Endothelial cell of umbilical vein (primary cell): Measurements from ENCODE around the gene SEL1L2. TPM values are rescaled to one million over a fixed set of nuclear protein-coding genes. Genes with fewer than 3 reads are reported as not detected.

Source experiments
- BruUV-seq: library from RNA; stranded (reverse); fragments of 400-500 nt; replicated peaks from 2 replicates; lab custom pipeline; 2021; lab: Mats Ljungman, UMichigan
- CTCF ChIA-PET: fragments of 300-600, 350-600 bp; sonication (Branson Sonifier 250); formaldehyde crosslinking; loops from one replicate; lab custom pipeline; 2021; ENCODE audit warnings: antibody characterized with exemption, inconsistent platforms; lab: Charles Lee
- POLR2A ChIA-PET: fragments of 300-600, 350-600 bp; sonication (Branson Sonifier 250); formaldehyde crosslinking; loops from one replicate; lab custom pipeline; 2021; ENCODE audit warnings: antibody characterized with exemption, inconsistent platforms; lab: Charles Lee
- DNase-seq: peaks from one replicate; pipeline ENCODE4 v3.0.0-alpha.2; 2011; ENCODE audit warnings: low read depth, low spot score
- FAIRE-seq: peaks from 2 replicates; lab custom pipeline; 2011; peaks lifted over from hg19 to GRCh38; lab: Jason Lieb, UNC
- H2AFZ ChIP-seq: 2 replicates; pipeline ENCODE4 v1.6.0; 2012; ENCODE audit warnings: low read depth, low read length, control low read depth, inconsistent platforms
- H3K27ac ChIP-seq: 2 replicates; pipeline ENCODE4 v1.5.1; 2011; ENCODE audit warnings: low read depth, mild to moderate bottlenecking, control low read depth, low read length, moderate library complexity; ENCODE audit not compliant: insufficient read depth
- H3K27me3 ChIP-seq, 2 experiments: 2 replicates each; pipeline versions ENCODE4 v1.6.0 to v1.6.1; 2011; ENCODE audit warnings: low read length in 2 of 2, mixed read lengths in 1 of 2; ENCODE audit not compliant: control insufficient read depth in 2 of 2, insufficient read depth in 2 of 2
- H3K36me3 ChIP-seq, 2 experiments: 2 replicates in 1 of 2; 3 replicates in 1 of 2; pipeline ENCODE4 v1.5.1; 2011; ENCODE audit warnings: low read length in 2 of 2, mild to moderate bottlenecking in 1 of 2, moderate library complexity in 1 of 2; ENCODE audit not compliant: control insufficient read depth in 2 of 2, insufficient read depth in 2 of 2; ENCODE audit errors: extremely low read depth in 1 of 2
- H3K4me1 ChIP-seq: 3 replicates; pipeline ENCODE4 v1.5.1; 2011; ENCODE audit warnings: mild to moderate bottlenecking, low read length; ENCODE audit not compliant: control insufficient read depth, insufficient read depth; ENCODE audit errors: extremely low read depth
- H3K4me2 ChIP-seq: 2 replicates; pipeline ENCODE4 v1.6.1; 2011; ENCODE audit warnings: low read length, control low read depth, mixed read lengths; ENCODE audit not compliant: insufficient read depth
- H3K4me3 ChIP-seq, 3 experiments: fragments of 200-600 bp in 1 of 3; sonication (generic), shearing (Covaris generic) in 1 of 3; replicated peaks in 1 of 3; 2 replicates each; pipeline ENCODE4 v1.5.1; 2011 to 2016; ENCODE audit warnings: control low read depth in 3 of 3, low read length in 3 of 3, mild to moderate bottlenecking in 2 of 3, inconsistent platforms in 1 of 3, low read depth in 1 of 3, moderate library complexity in 1 of 3; ENCODE audit not compliant: insufficient read depth in 1 of 3
- H3K79me2 ChIP-seq: 2 replicates; pipeline ENCODE4 v1.6.0; 2012; ENCODE audit warnings: low read length, inconsistent platforms; ENCODE audit not compliant: control insufficient read depth, insufficient read depth
- H3K9ac ChIP-seq: replicated peaks from 2 replicates; pipeline ENCODE3; 2011; ENCODE audit warnings: low read length, control low read depth; ENCODE audit not compliant: insufficient read depth; ENCODE audit errors: extremely low read depth
- H3K9me1 ChIP-seq: replicated peaks from 3 replicates; pipeline ENCODE4 v1.6.0; 2011; ENCODE audit warnings: mild to moderate bottlenecking, low read length; ENCODE audit not compliant: control insufficient read depth, insufficient read depth; ENCODE audit errors: extremely low read depth
- H3K9me3 ChIP-seq: replicated peaks from 2 replicates; pipeline ENCODE4 v1.5.1; 2012; ENCODE audit warnings: low read length, inconsistent platforms; ENCODE audit not compliant: control insufficient read depth, insufficient read depth
- H4K20me1 ChIP-seq: replicated peaks from 2 replicates; pipeline ENCODE3; 2011; ENCODE audit warnings: mild to moderate bottlenecking, low read length; ENCODE audit not compliant: control insufficient read depth, insufficient read depth; ENCODE audit errors: extremely low read depth
- CTCF ChIP-seq, 2 donors: IDR thresholded peaks; 1 replicate in 1 of 2; 2 replicates in 1 of 2; pipeline ENCODE4 v1.5.1; 2011; ENCODE audit warnings: low read length in 2 of 2, mild to moderate bottlenecking in 2 of 2, moderate library complexity in 2 of 2, control low read depth in 1 of 2, inconsistent platforms in 1 of 2, low read depth in 1 of 2; ENCODE audit not compliant: insufficient read depth in 1 of 2; ENCODE audit errors: extremely low read depth in 1 of 2
- FOS ChIP-seq: IDR thresholded peaks from 2 replicates; pipeline ENCODE4 v1.6.1; 2011; ENCODE audit warnings: mild to moderate bottlenecking, low read length, moderate library complexity, borderline replicate concordance; ENCODE audit not compliant: insufficient read depth
- MAX ChIP-seq: IDR thresholded peaks from 2 replicates; pipeline ENCODE4 v1.6.1; 2011; ENCODE audit not compliant: insufficient read depth, insufficient read length
- POLR2AphosphoS5 ChIP-seq: IDR thresholded peaks from 2 replicates; pipeline ENCODE4 v1.6.1; 2012; ENCODE audit warnings: low read depth, mild to moderate bottlenecking, control low read depth, low read length, moderate library complexity; ENCODE audit not compliant: insufficient read depth
- dilution Hi-C: fragments of 300-500 bp; cut with MboI; formaldehyde crosslinking; loops from one replicate; pipeline ENCODE4 v1.15.0; 2019; ENCODE audit warnings: low sequenced_read_pairs; ENCODE audit not compliant: extremely low pct_ligation_motif_present
- intact Hi-C: fragments of 100-400 bp; cut with micrococcal nuclease; formaldehyde crosslinking; loops from one replicate; pipeline ENCODE4 v1.10.0; 2022
- polyA plus RNA-seq, 4 experiments: library from polyadenylated mRNA; depleted of rRNA in 3 of 4; stranded (reverse) in 3 of 4; unstranded in 1 of 4; fragments of >200 nt; gene quantifications; 2 replicates each; pipeline versions ENCODE4 v1.2.1 to v1.2.3, GENCODE V29; 2011 to 2012; ENCODE audit warnings: missing spikeins in 1 of 4
- total RNA-seq: library from RNA; stranded (reverse); gene quantifications from 2 replicates; pipeline ENCODE4 v1.2.3, GENCODE V29; 2021

The SEL1L2 gene
- total and polyA plus RNA-seq, 2 donors (not counting 3 experiments of a cell fraction or from before 2014, with no cell fraction given): not detected

GRCh38 chr20:13821876-13822275, 168.5 kb downstream of the SEL1L2 start:
- dilution Hi-C loops (no loop called here), intact Hi-C loops (no loop called here)
- FAIRE-seq: no peak
- POLR2A ChIA-PET: no interaction called here
- peaks cover 2 to 3% of the 10 kb centered on the region in 2 experiments for H3K36me3 ChIP-seq
- peaks cover 4% of the 10 kb centered on the region for H3K4me1 ChIP-seq
- H3K27ac ChIP-seq: no peak overlapping the region
- H3K79me2 ChIP-seq: no peaks in the 10 kb centered on the region
- no peaks in the 10 kb centered on the region for H3K9me1 ChIP-seq
- no peak overlapping the region for H2AFZ ChIP-seq
- BruUV-seq: no TSS peak
- H4K20me1 ChIP-seq: no peaks in the 10 kb centered on the region
- no peak for DNase-seq
- H3K27me3 ChIP-seq: peaks cover 2 to 4% of the 10 kb centered on the region in 2 experiments
- CTCF ChIA-PET: interaction anchor here (6.1 kb wide), 1 partner anchor 232 kb away, joined by 65 read pairs; no protein-coding TSS in a partner anchor
- no peak overlapping the region for H3K4me2 ChIP-seq
- TF ChIP-seq FOS (no peak), CTCF (IDR thresholded peaks at IDR 0.05; ENCODE audit: extremely low read depth in 1 of 2, insufficient read depth in 1 of 2, low read depth in 1 of 2, low read length in 2 of 2) (no peak), MAX (no peak), POLR2AphosphoS5 (no peak)
- H3K9ac ChIP-seq: no peak overlapping the region
- no peak overlapping the region for H3K4me3 ChIP-seq
- H3K9me3 ChIP-seq: no peaks in the 10 kb centered on the region
